PC-3 (cell line): ENCODE data around the gene HMCN1. TPM values are rescaled to one million over a fixed set of nuclear protein-coding genes. Genes with fewer than 3 reads are reported as not detected.

ENCODE experiments used
- ATAC-seq: fragments of 200-7000 bp; cut with Tn5 transposase; 2 replicates; pipeline ENCODE4 v1.9.1; 2020; ENCODE audit warnings: mild to moderate bottlenecking, moderate library complexity
- BruUV-seq: library from RNA; stranded (reverse); fragments of 400-500 nt; replicated peaks from 2 replicates; lab custom pipeline; 2021; lab: Mats Ljungman, UMichigan
- CTCF ChIA-PET: fragments of 300-600 bp; sonication (Branson Sonifier 250); formaldehyde crosslinking; loops from one replicate; lab custom pipeline; 2022; ENCODE audit warnings: antibody characterized with exemption; lab: Charles Lee
- POLR2A ChIA-PET: fragments of 300-600 bp; sonication (Branson Sonifier 250); formaldehyde crosslinking; loops from one replicate; lab custom pipeline; 2022; ENCODE audit warnings: antibody characterized with exemption; ENCODE audit not compliant: unreplicated experiment; lab: Charles Lee
- DNase-seq: peaks from one replicate; pipeline ENCODE4 v3.0.0-alpha.2; 2015
- H2AFZ ChIP-seq: fragments of 300-600 bp; sonication (generic); 2 replicates; pipeline ENCODE4 v1.6.0; 2016; ENCODE audit warnings: antibody characterized with exemption, low read length
- H3F3A ChIP-seq: fragments of 300-600 bp; sonication (generic); one replicate; pipeline ENCODE4 v1.6.0; 2017; ENCODE audit warnings: antibody characterized with exemption, low read length, control low read depth, mild to moderate bottlenecking; ENCODE audit not compliant: unreplicated experiment
- H3K27ac ChIP-seq: fragments of 300-600 bp; sonication (generic); 2 replicates; pipeline ENCODE4 v1.5.1; 2016; ENCODE audit warnings: mild to moderate bottlenecking, low read length
- H3K27me3 ChIP-seq: fragments of 300-600 bp; sonication (generic); 2 replicates; pipeline ENCODE4 v1.6.1; 2016; ENCODE audit warnings: low read length, mixed read lengths
- H3K36me3 ChIP-seq: fragments of 300-600 bp; sonication (generic); 2 replicates; pipeline ENCODE4 v1.6.1; 2016; ENCODE audit warnings: low read depth, mixed run types, low read length, mixed read lengths
- H3K4me1 ChIP-seq: fragments of 300-600 bp; sonication (generic); 2 replicates; pipeline ENCODE4 v1.5.1; 2016; ENCODE audit warnings: low read length; ENCODE audit not compliant: insufficient read depth
- H3K4me2 ChIP-seq: fragments of 300-600 bp; sonication (generic); 2 replicates; pipeline ENCODE4 v1.6.0; 2016; ENCODE audit warnings: low read length
- H3K4me3 ChIP-seq: fragments of 300-600 bp; sonication (generic); 2 replicates; pipeline ENCODE4 v1.5.1; 2016; ENCODE audit warnings: mild to moderate bottlenecking, low read length, mixed read lengths
- H3K79me2 ChIP-seq: fragments of 300-600 bp; sonication (generic); 2 replicates; pipeline ENCODE4 v1.6.1; 2017; ENCODE audit warnings: low read length, mixed read lengths
- H3K9ac ChIP-seq: fragments of 300-600 bp; sonication (generic); 2 replicates; pipeline ENCODE4 v1.6.0; 2016; ENCODE audit warnings: mild to moderate bottlenecking, low read length
- H3K9me2 ChIP-seq: fragments of 300-600 bp; sonication (generic); replicated peaks from 2 replicates; pipeline ENCODE4 v1.6.1; 2016; ENCODE audit warnings: mixed run types, low read length, mixed read lengths
- H3K9me3 ChIP-seq: fragments of 300-600 bp; sonication (generic); 2 replicates; pipeline ENCODE4 v1.6.1; 2016; ENCODE audit warnings: low read length, mixed read lengths
- H4K20me1 ChIP-seq: fragments of 300-600 bp; sonication (generic); 2 replicates; pipeline ENCODE4 v1.6.1; 2016; ENCODE audit warnings: low read length, mixed read lengths
- CTCF ChIP-seq: fragments of 300-600 bp; sonication (generic); conservative IDR thresholded peaks from 2 replicates; pipeline ENCODE4 v1.5.1; 2017; ENCODE audit warnings: antibody characterized with exemption, low read depth, mild to moderate bottlenecking, low read length
- EZH2 ChIP-seq: fragments of 300-600 bp; sonication (generic); IDR thresholded peaks from one replicate; pipeline ENCODE4 v1.6.1; 2017; ENCODE audit warnings: antibody characterized with exemption, mild to moderate bottlenecking, low read length; ENCODE audit not compliant: unreplicated experiment
- EZH2phosphoT487 ChIP-seq: fragments of 300-600 bp; sonication (generic); IDR thresholded peaks from 2 replicates; pipeline ENCODE4 v1.6.1; 2018; ENCODE audit warnings: mild to moderate bottlenecking, antibody characterized with exemption, low read length, borderline replicate concordance
- intact Hi-C: fragments of 100-400 bp; cut with micrococcal nuclease; formaldehyde crosslinking; loops from 2 replicates; pipeline ENCODE4 v1.9.0; 2023
- total RNA-seq: library from RNA; depleted of rRNA; stranded (reverse); fragments of >200 nt; gene quantifications from 2 replicates; pipeline ENCODE4 v1.2.3, GENCODE V29; 2014

The HMCN1 gene
- total RNA-seq, 1 experiment from 2014 or later = 0.66 TPM

- H3K36me3 ChIP-seq = no peaks in the 10 kb centered on the region
- no peaks in the 10 kb centered on the region for H3K9me2 ChIP-seq
- H3K4me1 ChIP-seq = peaks cover 26% of the 10 kb centered on the region
- H3F3A ChIP-seq = no peaks in the 10 kb centered on the region
- DNase-seq (peak; percentile 68), ATAC-seq (peak; percentile 37)
- BruUV-seq = no TSS peak
- POLR2A ChIA-PET = no interaction called here
- peak overlapping the region; percentile 88 for H3K27ac ChIP-seq
- no peak overlapping the region for H2AFZ ChIP-seq
- intact Hi-C loops = no loop called here
- no peaks in the 10 kb centered on the region for H3K27me3 ChIP-seq
- no peaks in the 10 kb centered on the region for H3K9me3 ChIP-seq
- TF ChIP-seq EZH2phosphoT487 (no peak), CTCF (no peak), EZH2 (no peak)
- H3K4me3 ChIP-seq = no peak overlapping the region
- no peaks in the 10 kb centered on the region for H3K79me2 ChIP-seq
- no peaks in the 10 kb centered on the region for H4K20me1 ChIP-seq
- H3K4me2 ChIP-seq = peak overlapping the region; percentile 45
- CTCF ChIA-PET = no interaction called here
- peak overlapping the region; percentile 28; the same call in 1 of the 2 replicates for H3K9ac ChIP-seq
These were observed 497.8 kb downstream of the HMCN1 start for GRCh38 chr1:186231861-186232436.

GRCh38 chr1:186234976-186235686 is 500.9 kb downstream of the HMCN1 start:
- TF ChIP-seq EZH2phosphoT487 (no peak), CTCF (no peak), EZH2 (no peak)
- intact Hi-C loops = no loop called here
- Histone ChIP-seq H3F3A (no peaks in the 10 kb centered on the region), H2AFZ (no peak overlapping the region), H3K27me3 (no peaks in the 10 kb centered on the region), H3K27ac (no peak overlapping the region), H3K36me3 (no peaks in the 10 kb centered on the region), H3K9me3 (no peaks in the 10 kb centered on the region), H4K20me1 (no peaks in the 10 kb centered on the region), H3K4me1 (peaks cover 30% of the 10 kb centered on the region), H3K4me2 (no peak overlapping the region), H3K9me2 (no peaks in the 10 kb centered on the region), H3K79me2 (no peaks in the 10 kb centered on the region), H3K9ac (no peak overlapping the region), H3K4me3 (no peak overlapping the region)
- DNase-seq (peak; percentile 19), ATAC-seq (no peak)
- ChIA-PET CTCF (no interaction called here), POLR2A (no interaction called here)
- no TSS peak for BruUV-seq

- Histone ChIP-seq H4K20me1 (no peaks in the 10 kb centered on the region), H3K4me1 (peaks cover 30% of the 10 kb centered on the region), H2AFZ (no peak overlapping the region), H3K36me3 (no peaks in the 10 kb centered on the region), H3K4me3 (no peak overlapping the region), H3K9me2 (no peaks in the 10 kb centered on the region), H3K27ac (no peak overlapping the region), H3F3A (no peaks in the 10 kb centered on the region), H3K27me3 (no peaks in the 10 kb centered on the region), H3K9ac (no peak overlapping the region), H3K79me2 (no peaks in the 10 kb centered on the region), H3K4me2 (no peak overlapping the region), H3K9me3 (no peaks in the 10 kb centered on the region)
- TF ChIP-seq EZH2phosphoT487 (no peak), CTCF (no peak), EZH2 (no peak)
- ATAC-seq = no peak
- CTCF ChIA-PET = no interaction called here
- DNase-seq = no peak
- POLR2A ChIA-PET = no interaction called here
- no TSS peak for BruUV-seq
- intact Hi-C loops = no loop called here
These were observed 501.5 kb downstream of the HMCN1 start for GRCh38 chr1:186235696-186236095.
